OCI-LY7 (cell line): ENCODE data around the gene ZNF750.

Experiments
- EZH2phosphoT487 ChIP-seq: fragments of 200-600 bp; sonication (generic); IDR thresholded peaks from 2 replicates; pipeline ENCODE4 v1.6.1; 2018; ENCODE audit warnings: low read depth, borderline replicate concordance, mild to moderate bottlenecking, mixed run types, antibody characterized with exemption, low read length, moderate library complexity, mixed read lengths
- TF ChIP-seq, protein P1 (sequence below): fragments of 200-600 bp; sonication (generic); conservative IDR thresholded peaks from 2 replicates; pipeline ENCODE4 v1.5.1; 2014; ENCODE audit warnings: mild to moderate bottlenecking, antibody characterized with exemption, low read length, moderate library complexity, mixed read lengths

DNA sequence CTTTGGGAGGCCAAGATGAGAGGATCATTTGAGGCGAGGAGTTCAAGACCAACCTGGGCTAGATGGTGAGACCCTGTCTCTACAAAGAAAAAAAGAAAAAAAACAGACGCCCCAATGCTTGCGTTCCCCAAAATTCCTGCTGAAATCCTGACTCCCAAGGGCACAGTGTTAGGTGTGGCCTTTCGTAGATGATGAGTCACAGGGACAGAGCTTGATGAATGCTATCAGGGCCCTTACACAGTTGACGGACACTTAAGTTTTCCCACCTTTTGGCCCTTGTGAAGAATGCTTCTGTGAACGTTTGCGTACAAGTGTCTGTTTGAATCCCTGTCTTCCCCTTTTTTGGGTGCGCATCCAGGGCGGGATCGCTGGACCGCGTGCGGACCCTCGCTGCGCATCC, 16.5 kb upstream of the ZNF750 start:
- TF ChIP-seq, protein P1, sequence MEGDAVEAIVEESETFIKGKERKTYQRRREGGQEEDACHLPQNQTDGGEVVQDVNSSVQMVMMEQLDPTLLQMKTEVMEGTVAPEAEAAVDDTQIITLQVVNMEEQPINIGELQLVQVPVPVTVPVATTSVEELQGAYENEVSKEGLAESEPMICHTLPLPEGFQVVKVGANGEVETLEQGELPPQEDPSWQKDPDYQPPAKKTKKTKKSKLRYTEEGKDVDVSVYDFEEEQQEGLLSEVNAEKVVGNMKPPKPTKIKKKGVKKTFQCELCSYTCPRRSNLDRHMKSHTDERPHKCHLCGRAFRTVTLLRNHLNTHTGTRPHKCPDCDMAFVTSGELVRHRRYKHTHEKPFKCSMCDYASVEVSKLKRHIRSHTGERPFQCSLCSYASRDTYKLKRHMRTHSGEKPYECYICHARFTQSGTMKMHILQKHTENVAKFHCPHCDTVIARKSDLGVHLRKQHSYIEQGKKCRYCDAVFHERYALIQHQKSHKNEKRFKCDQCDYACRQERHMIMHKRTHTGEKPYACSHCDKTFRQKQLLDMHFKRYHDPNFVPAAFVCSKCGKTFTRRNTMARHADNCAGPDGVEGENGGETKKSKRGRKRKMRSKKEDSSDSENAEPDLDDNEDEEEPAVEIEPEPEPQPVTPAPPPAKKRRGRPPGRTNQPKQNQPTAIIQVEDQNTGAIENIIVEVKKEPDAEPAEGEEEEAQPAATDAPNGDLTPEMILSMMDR: no peak
- no peak for TF ChIP-seq EZH2phosphoT487
